Tibial nerve (tissue), 3 donors: Measurements from ENCODE around the gene CORO7.

Source experiments
- POLR2A ChIP-seq, 2 donors: fragments of 450-650 bp; IDR thresholded peaks; one replicate each; pipeline ENCODE4 v1.6.1; 2017; ENCODE audit warnings: antibody characterized with exemption in 2 of 2, mild to moderate bottlenecking in 2 of 2, moderate library complexity in 2 of 2
- TF ChIP-seq, protein P1 (sequence below), 5 experiments: fragments of 200-600 bp in 3 of 5; fragments of 450-650 bp in 2 of 5; sonication (generic) in 3 of 5; IDR thresholded peaks; one replicate each; pipeline ENCODE4 v1.5.1; 2016 to 2019; ENCODE audit warnings: antibody characterized with exemption in 5 of 5, mild to moderate bottlenecking in 3 of 5, moderate library complexity in 2 of 5

DNA sequence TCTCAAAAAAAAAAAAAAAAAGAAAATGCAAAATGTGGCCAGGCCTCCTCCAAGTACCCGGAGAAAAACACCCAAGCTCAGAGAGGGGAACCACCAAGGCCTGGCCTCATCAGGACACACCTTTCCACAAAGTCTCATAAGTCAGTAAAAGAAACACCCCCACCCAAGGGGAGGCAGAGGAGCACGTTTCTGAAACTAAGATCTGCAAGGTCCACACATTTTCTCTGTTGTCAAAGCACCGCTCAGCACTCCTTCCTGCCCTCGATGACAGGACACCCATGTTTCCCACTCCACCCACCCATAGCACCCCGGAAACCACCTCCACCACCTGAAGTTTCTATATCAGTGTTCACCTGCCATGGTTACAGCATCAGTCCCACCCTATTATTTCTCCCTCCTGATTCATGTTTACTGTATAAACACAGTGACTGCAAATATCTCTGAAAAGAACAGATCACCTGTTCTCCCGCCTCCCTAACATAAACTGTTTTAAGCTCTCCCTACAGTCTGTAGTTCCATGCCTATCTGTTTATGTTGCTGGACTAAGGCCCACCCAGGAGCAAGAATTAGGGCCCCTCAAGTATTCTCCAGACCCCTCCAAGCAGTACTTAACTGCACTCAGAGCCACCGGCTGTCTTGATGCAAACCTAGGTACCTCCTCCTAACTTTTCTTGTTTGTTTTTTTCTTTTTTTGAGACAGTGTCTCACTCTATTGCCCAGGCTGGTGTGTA, 2.0 kb downstream of the CORO7 start:
- TF ChIP-seq, protein P1, sequence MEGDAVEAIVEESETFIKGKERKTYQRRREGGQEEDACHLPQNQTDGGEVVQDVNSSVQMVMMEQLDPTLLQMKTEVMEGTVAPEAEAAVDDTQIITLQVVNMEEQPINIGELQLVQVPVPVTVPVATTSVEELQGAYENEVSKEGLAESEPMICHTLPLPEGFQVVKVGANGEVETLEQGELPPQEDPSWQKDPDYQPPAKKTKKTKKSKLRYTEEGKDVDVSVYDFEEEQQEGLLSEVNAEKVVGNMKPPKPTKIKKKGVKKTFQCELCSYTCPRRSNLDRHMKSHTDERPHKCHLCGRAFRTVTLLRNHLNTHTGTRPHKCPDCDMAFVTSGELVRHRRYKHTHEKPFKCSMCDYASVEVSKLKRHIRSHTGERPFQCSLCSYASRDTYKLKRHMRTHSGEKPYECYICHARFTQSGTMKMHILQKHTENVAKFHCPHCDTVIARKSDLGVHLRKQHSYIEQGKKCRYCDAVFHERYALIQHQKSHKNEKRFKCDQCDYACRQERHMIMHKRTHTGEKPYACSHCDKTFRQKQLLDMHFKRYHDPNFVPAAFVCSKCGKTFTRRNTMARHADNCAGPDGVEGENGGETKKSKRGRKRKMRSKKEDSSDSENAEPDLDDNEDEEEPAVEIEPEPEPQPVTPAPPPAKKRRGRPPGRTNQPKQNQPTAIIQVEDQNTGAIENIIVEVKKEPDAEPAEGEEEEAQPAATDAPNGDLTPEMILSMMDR (IDR thresholded peaks at IDR 0.05) = no peak
- no peak for TF ChIP-seq POLR2A (IDR thresholded peaks at IDR 0.05)
